Measurements from ENCODE around the gene TNNI2.

DNA sequence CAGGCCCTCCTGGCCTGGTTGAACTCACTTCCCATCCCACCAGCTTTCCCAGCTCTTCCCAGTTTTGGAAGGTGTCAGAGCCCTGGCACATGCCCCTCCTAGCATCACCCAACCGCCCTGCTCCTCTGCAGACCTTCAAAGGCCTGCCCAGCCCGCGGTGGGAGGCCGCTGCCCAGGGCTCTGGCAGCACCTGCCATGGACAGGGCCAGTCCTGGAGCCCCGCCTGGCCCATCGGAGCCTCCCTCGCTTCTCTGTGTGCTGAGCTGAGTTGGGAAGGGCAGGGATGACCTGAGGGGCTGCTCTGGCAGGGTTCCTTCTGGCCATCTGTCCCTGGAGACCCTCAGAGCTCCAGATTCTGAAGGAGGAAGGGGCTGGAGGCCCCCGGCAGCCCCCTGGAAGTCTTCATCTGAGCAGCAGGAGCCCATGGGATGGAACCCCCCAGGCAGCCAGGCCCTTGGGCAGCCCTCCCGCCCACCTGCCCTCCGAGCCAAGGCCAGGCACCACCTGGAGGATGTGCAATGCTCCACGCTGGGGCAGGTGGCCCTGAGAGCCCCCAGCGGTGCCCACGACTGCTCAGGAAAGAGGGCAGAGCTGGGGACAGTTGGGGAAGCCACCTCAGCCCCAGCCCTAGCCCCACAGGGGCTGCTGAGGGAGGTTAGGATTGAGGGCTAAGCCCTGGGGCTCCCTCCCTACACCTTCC, 17.7 kb downstream of the TNNI2 start:
- TF ChIP-seq EZH2 (IDR thresholded peaks at IDR 0.05; ENCODE audit: low read length, missing control alignments) (no peak), CTCF (conservative IDR thresholded peaks at IDR 0.05 in 1 of 2, IDR thresholded peaks at IDR 0.05 in 1 of 2; ENCODE audit: low read depth in 1 of 2, low read length in 2 of 2) (no peak)
